Keratinocyte (primary cell): Measurements from ENCODE around the gene PIK3IP1.
A peak's percentile ranks its signal among the peaks of the same experiment; 100 is the strongest.

ENCODE experiments used
- EZH2 ChIP-seq: IDR thresholded peaks from one replicate; pipeline ENCODE4 v1.6.1; 2012; ENCODE audit warnings: inconsistent platforms, mild to moderate bottlenecking, low read length, moderate library complexity
- TF ChIP-seq, protein P1 (sequence below), 3 experiments: IDR thresholded peaks in 1 of 3; conservative IDR thresholded peaks in 1 of 3; optimal IDR thresholded peaks in 1 of 3; 2 replicates in 2 of 3; 3 replicates in 1 of 3; pipeline versions ENCODE3 to v1.5.1; 2011; ENCODE audit warnings: low read length in 3 of 3, mild to moderate bottlenecking in 3 of 3, moderate library complexity in 2 of 3, control low read depth in 1 of 3, inconsistent platforms in 1 of 3; ENCODE audit not compliant: insufficient read depth in 2 of 3; ENCODE audit errors: extremely low read depth in 1 of 3

DNA sequence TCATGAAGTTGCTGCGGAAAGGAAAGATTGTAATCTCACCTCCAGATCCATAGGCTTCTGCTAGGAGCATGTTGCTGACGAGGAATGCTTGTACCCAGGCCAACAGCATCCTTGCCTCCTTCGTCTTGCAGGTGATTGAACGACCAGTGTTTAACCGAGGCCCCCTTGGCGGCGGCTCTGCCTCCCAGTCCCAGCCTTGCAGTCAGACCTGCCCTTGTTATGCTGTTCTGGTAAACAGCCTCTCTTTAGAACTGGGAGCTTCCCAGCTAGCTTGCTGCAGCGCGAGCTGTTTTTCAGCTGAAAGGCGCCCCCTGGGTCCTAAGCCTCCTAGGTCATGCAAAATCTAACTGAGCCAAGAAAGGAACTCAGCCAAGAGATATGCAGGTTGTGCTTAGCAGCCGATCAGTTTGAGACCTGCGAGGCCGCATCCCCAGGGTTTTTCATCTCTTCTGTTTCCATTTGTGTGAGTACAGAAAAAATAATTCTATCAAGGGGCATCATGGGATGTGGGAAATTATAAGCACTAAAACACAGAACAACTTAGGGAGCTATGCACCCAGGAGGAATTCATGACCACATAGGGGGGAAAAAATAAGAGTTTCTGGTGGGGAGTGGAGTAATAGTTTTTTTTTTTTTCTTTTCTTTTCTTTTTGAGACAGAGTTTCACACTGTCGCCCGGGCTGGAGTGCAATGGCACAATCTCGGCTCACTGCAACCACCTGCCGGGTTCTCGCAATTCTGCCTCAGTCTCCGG is at the start of gene PIK3IP1:
- TF ChIP-seq, protein P1, sequence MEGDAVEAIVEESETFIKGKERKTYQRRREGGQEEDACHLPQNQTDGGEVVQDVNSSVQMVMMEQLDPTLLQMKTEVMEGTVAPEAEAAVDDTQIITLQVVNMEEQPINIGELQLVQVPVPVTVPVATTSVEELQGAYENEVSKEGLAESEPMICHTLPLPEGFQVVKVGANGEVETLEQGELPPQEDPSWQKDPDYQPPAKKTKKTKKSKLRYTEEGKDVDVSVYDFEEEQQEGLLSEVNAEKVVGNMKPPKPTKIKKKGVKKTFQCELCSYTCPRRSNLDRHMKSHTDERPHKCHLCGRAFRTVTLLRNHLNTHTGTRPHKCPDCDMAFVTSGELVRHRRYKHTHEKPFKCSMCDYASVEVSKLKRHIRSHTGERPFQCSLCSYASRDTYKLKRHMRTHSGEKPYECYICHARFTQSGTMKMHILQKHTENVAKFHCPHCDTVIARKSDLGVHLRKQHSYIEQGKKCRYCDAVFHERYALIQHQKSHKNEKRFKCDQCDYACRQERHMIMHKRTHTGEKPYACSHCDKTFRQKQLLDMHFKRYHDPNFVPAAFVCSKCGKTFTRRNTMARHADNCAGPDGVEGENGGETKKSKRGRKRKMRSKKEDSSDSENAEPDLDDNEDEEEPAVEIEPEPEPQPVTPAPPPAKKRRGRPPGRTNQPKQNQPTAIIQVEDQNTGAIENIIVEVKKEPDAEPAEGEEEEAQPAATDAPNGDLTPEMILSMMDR (optimal IDR thresholded peaks at IDR 0.05 in 1 of 3, IDR thresholded peaks at IDR 0.05 in 1 of 3, conservative IDR thresholded peaks at IDR 0.05 in 1 of 3; ENCODE audit: extremely low read depth in 1 of 3, insufficient read depth in 2 of 3, low read length in 3 of 3), result peak; percentile 33 to 61 (median 44)
- no peak for TF ChIP-seq EZH2
